HG02610 (cell line): ENCODE measurements around the gene CMSS1.

Experiments
- ATAC-seq: cut with Tn5 transposase; IDR thresholded peaks from one replicate; pipeline ENCODE4 v1.9.1; 2021; ENCODE audit warnings: mild to moderate bottlenecking, moderate library complexity; ENCODE audit not compliant: unreplicated experiment

CMSS1 gene

GRCh38 chr3:100010087-100010417 lies 192.4 kb downstream of the CMSS1 start:
- no peak for ATAC-seq

- no peak for ATAC-seq
Measured at GRCh38 chr3:100018806-100019205, 201.1 kb downstream of the CMSS1 start.

DNA sequence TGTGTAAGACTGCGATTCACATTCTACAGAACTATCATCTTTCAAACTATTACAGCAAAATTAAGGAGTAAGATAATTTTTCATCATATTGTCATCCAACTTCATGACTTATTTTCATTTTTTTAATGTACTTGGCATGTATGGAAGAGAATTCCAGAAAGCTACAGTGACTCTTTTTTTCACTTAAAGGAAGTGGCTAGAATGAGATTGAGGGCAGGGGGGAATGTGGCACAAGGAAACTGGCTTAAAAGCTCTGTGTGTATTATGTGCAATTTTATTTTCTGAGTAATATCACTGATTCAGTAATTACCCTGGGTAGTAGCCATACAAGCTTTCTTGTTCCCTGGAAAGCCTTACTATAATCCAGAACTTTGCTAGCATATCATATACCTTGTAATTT lies 202.1 kb downstream of the CMSS1 start:
- ATAC-seq = no peak

- ATAC-seq = no peak
Measured at GRCh38 chr3:100020876-100021644, 203.4 kb downstream of the CMSS1 start.

GRCh38 chr3:100022506-100022905 lies 204.8 kb downstream of the CMSS1 start:
- no peak for ATAC-seq

DNA sequence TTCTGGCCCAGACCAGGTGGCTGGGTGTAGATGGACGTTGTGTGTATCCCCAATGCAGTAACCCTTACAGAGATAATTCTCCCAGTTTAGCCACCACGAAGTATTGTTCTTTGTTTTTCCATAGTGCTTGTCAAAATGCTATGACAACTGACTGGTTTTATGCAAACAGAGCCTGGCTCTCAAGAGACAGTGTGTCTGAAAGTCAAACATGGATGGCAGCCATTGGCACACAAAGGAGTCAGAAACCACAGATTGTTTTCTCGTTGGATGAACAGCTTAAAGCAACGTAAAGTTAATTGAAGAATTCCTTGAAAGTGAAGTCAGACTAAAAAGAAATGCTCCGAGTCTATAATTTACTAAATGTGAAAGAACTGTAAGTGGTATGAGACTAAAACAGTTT lies 205.5 kb downstream of the CMSS1 start:
- no peak for ATAC-seq

- ATAC-seq = no peak
Measured at GRCh38 chr3:100023595-100023994, 205.9 kb downstream of the CMSS1 start.

DNA sequence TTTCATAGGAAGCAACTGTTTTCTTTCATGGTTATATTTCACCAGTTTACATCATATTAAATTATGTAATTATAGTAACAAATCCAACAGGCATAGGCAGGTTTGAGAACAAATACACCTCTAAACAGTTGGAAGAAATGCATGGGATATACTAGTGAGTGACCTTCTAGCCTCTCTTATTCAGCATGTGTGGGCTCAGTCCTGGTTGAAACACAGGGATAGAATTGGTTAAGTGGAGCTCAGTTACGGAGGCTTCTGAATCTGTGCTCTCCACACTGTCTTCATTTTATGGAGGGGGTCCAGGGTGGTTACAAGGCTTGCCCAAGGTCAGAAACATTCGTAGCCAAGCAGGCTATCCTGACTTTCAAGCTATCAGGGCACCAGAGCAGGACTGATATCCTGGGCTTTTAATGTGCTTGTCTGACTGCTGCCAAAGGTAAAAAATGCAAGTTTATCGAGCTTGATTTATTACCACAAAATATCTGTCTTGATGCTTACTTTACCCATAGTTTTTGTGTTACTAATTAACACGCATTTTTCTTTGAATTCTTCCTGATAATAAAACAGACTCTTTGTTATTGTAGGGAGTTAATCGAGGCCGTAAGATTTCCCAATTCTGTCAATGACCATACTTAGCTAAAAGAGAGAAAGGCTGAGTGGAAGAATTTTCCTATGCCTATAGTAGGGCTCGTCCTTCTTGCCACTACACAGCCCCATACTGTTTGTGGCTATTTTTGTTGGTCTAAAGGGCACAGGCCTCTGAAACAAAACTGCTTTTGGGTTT lies 207.1 kb downstream of the CMSS1 start:
- ATAC-seq = no peak

- no peak for ATAC-seq
Measured at GRCh38 chr3:100027321-100027720, 209.7 kb downstream of the CMSS1 start.

DNA sequence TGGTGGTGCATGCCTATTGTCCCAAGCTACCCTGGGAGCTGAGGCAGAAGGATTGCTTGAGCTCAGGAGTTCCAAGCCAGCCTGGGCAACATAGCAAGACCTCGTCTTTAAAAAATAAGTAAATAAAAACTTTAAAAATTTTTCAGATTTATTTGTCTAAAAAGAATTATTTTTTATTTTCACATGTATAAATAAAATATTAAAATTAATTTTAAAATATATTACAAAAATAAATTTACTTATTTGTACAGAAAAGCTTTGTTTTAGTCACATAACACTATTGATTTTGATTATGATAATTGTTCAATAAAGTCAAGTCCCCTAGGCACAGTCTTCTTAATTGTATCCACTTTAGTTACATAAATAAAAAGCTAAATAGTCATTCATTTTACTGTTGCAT lies 211.4 kb downstream of the CMSS1 start:
- ATAC-seq = no peak

- peak; percentile 82 for ATAC-seq
Measured at GRCh38 chr3:100029689-100030088, 212.0 kb downstream of the CMSS1 start.

- ATAC-seq = peak; percentile 64
Measured at GRCh38 chr3:100030346-100030745, 212.7 kb downstream of the CMSS1 start.

DNA sequence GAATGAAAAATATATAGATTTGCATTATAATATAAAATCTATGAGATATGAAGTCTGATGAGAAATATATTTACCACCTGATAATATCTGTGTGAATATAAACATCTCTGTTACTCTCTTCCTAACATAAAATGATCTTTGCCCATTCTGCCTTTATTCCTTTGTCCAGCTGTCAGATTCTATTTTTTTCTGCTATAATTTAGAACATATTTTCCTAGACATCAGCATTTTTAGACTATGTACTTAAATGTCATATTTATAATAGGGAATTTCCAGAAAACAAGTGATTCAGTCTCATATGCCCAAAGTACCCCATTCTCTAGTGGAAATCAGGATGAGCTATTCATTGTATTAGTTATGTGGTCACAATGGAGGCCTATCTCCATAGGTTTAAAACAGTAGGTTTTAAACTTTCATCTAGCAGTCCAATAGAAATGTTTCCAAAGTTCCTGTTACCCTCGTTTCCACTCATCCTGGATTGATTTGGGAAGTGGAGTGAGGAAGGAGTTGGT lies 213.3 kb downstream of the CMSS1 start:
- ATAC-seq = no peak

GRCh38 chr3:100032243-100032642 lies 214.6 kb downstream of the CMSS1 start:
- ATAC-seq = no peak

DNA sequence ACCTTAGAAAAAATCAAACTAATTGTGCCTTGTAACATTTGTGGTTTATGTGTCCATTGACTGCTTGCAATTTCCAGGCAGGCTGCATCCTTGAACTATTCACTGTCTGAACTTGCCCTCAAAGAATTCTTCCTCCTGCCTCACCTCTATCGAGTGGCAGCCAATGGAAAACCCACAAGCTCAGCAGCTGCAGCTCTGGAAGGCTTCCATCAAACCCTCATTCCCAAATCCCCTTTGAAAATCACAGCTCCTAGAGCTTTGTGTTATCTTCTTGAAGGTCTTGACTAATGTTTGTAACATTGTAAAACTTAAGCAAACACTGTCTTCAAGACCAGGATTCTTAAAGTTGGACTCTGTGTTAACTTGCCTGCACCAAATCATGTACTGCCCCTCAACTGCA lies 215.5 kb downstream of the CMSS1 start:
- no peak for ATAC-seq

GRCh38 chr3:100033903-100034471 lies 216.3 kb downstream of the CMSS1 start:
- no peak for ATAC-seq

GRCh38 chr3:100039075-100039474 lies 221.4 kb downstream of the CMSS1 start:
- no peak for ATAC-seq

DNA sequence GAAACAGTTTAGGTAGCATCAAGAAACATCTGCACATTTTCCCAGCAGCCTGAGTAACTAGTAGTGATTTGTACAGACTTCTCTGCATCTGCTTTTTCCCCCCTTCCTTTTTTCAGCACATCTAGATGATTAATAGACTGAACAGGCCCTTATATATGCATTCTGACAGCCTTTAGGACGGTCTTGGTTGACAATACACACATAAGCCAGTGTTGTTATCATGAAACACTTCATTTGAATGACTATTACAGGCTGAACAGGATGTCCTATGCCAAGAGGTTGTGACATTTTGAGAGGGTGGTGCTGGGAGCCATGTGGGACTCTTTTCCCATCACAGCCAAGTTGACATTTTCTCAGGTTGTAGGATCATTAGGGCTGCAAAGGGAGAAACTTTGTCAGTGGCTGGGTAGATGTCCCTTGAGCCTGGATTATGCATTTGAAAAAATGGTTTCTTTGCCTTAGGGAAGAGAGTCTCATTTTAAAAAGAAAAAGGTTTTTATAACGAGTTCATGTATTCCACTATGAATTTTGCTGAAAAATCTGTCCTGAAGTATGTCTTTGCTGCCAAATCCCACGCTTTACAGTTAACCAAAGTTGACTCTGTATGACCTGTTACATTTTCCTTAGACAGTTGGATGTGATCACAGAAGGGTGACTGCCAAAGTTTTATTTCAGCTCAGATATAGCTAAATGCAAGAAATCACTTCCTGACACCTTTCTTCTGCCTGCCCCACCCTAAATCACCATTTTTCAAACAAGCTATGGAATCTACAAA lies 223.0 kb downstream of the CMSS1 start:
- ATAC-seq = no peak

DNA sequence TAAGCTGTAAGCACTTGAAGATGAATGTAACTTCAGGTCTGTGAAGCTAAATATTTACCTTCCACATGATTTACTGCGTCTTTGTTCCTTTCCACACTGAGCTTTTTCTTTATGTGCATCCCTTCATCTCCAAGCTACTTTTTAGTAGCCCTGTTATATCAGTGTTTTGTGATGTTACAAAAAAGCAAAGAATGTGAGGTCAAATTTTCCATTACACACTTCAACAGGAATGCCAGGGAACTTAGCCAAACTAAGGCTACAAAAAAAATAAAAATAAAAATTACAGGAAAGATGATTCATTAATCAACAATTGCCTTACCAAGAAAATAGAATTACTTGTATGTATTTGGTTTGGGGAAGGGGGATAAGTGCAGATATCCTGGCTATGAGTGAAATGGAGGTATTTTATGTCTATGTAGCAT lies 223.7 kb downstream of the CMSS1 start:
- no peak for ATAC-seq

DNA sequence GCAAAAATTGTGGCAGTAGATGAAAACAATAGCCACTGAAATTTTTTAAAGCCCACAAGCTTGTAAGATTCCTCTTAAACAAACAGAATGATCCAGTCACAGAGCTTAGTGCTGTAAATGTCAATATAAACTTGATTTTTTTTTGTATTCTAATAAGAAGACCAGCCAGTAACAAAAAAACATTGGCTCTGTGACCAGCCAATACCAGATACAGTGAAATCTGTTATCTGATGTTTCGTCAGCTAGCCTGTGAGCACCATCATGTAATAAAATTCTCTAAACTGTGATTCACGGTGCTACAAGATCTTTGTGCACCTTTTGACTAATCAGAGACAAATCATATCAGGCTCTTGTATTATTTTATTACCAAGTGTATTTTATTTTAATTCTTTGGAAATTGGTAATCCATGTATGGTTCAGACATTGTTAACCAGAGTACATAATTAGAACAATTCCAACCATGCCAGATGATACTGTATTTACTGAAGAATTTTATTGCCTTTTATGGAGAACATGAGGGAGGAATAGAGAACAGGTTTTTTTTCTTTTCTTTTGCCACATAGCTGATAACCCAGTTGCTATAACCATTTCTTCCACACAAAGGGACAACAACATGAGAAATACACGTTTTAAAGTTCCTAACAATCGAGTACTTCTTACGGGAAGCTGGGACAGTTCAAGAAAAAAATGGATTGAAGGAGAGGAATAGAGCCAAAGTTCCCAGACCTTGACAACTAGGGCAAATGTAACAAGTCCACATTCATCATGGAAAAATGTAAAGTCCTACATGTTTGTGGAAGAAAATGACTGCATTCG lies 224.7 kb downstream of the CMSS1 start:
- no peak for ATAC-seq
